Neural cell (in vitro differentiated cells): ENCODE results near the gene IL12RB1. TPM values are rescaled to one million over a fixed set of nuclear protein-coding genes. Genes with fewer than 3 reads are reported as not detected.

Source experiments
- H2AFZ ChIP-seq: fragments of 200-600, 300-800 bp; sonication (generic), shearing (Covaris generic); 2 replicates; pipeline ENCODE4 v1.6.0; 2014; ENCODE audit warnings: low read depth, mild to moderate bottlenecking, antibody characterized with exemption, low read length, moderate library complexity
- H3F3A ChIP-seq: fragments of 200-600 bp; shearing (Covaris generic); 2 replicates; pipeline ENCODE4 v1.6.1; 2016; ENCODE audit warnings: mild to moderate bottlenecking, moderate library complexity, mixed read lengths, antibody characterized with exemption, low read length; ENCODE audit not compliant: insufficient read depth, poor library complexity, severe bottlenecking
- H3K27ac ChIP-seq: fragments of 200-600, 300-800 bp; sonication (generic), shearing (Covaris generic); 2 replicates; pipeline ENCODE4 v1.5.1; 2014; ENCODE audit warnings: mild to moderate bottlenecking, low read length, moderate library complexity
- H3K27me3 ChIP-seq: fragments of 300-800, 200-600 bp; sonication (generic), shearing (Covaris generic); 2 replicates; pipeline ENCODE4 v1.6.0; 2014; ENCODE audit warnings: mild to moderate bottlenecking, low read depth, low read length, moderate library complexity; ENCODE audit not compliant: insufficient read depth
- H3K36me3 ChIP-seq: fragments of 300-800, 200-600 bp; sonication (generic), shearing (Covaris generic); 2 replicates; pipeline ENCODE4 v1.5.1; 2014; ENCODE audit warnings: mild to moderate bottlenecking, antibody characterized with exemption, low read length, moderate library complexity; ENCODE audit not compliant: insufficient read depth
- H3K4me2 ChIP-seq: fragments of 300-800, 200-600 bp; sonication (generic), shearing (Covaris generic); 2 replicates; pipeline ENCODE4 v1.6.0; 2014; ENCODE audit warnings: mild to moderate bottlenecking, low read length
- H3K4me3 ChIP-seq: fragments of 300-800, 200-600 bp; sonication (generic), shearing (Covaris generic); 2 replicates; pipeline ENCODE4 v1.5.1; 2014; ENCODE audit warnings: mild to moderate bottlenecking, low read length, moderate library complexity
- H3K79me2 ChIP-seq: fragments of 200-600 bp; shearing (Covaris generic); replicated peaks from 2 replicates; pipeline ENCODE4 v1.6.0; 2014; ENCODE audit warnings: mild to moderate bottlenecking, low read length, moderate library complexity; ENCODE audit not compliant: insufficient read depth
- H3K9ac ChIP-seq: fragments of 300-800, 200-600 bp; sonication (generic), shearing (Covaris generic); 2 replicates; pipeline ENCODE4 v1.6.1; 2016; ENCODE audit warnings: mild to moderate bottlenecking, low read length, mixed read lengths
- H3K9me2 ChIP-seq: fragments of 200-600 bp; shearing (Covaris generic); 2 replicates; pipeline ENCODE4 v1.6.1; 2016; ENCODE audit warnings: mild to moderate bottlenecking, low read length, mixed read lengths; ENCODE audit not compliant: insufficient read depth
- H3K9me3 ChIP-seq: fragments of 200-600, 300-800 bp; sonication (generic), shearing (Covaris generic); 2 replicates; pipeline ENCODE4 v1.6.1; 2016; ENCODE audit warnings: mild to moderate bottlenecking, mixed run types, low read length, moderate library complexity, mixed read lengths
- H4K20me1 ChIP-seq: fragments of 200-600 bp; shearing (Covaris generic); 2 replicates; pipeline ENCODE4 v1.6.1; 2016; ENCODE audit warnings: mild to moderate bottlenecking, mixed run types; ENCODE audit not compliant: insufficient read depth
- EP300 ChIP-seq: fragments of 450-650 bp; conservative IDR thresholded peaks from 2 replicates; pipeline ENCODE4 v1.6.1; 2014; ENCODE audit warnings: antibody characterized with exemption, mild to moderate bottlenecking, moderate library complexity; ENCODE audit not compliant: poor library complexity, severe bottlenecking
- EZH2 ChIP-seq: fragments of 200-600, 300-800 bp; shearing (Covaris generic), sonication (generic); IDR thresholded peaks from 2 replicates; pipeline ENCODE4 v1.6.1; 2014; ENCODE audit warnings: antibody characterized with exemption, low read length, borderline replicate concordance, mild to moderate bottlenecking; ENCODE audit not compliant: insufficient read depth, poor library complexity, severe bottlenecking
- MXI1 ChIP-seq: fragments of 450-650 bp; conservative IDR thresholded peaks from 2 replicates; pipeline ENCODE4 v1.6.1; 2014; ENCODE audit warnings: antibody characterized with exemption, mild to moderate bottlenecking; ENCODE audit not compliant: poor library complexity, severe bottlenecking
- POLR2AphosphoS5 ChIP-seq: IDR thresholded peaks from 2 replicates; pipeline ENCODE4 v1.6.1; 2012
- RAD21 ChIP-seq: fragments of 450-650 bp; conservative IDR thresholded peaks from 2 replicates; pipeline ENCODE4 v1.6.1; 2014; ENCODE audit warnings: antibody characterized with exemption, mild to moderate bottlenecking, moderate library complexity
- SMC3 ChIP-seq: fragments of 450-650 bp; conservative IDR thresholded peaks from 2 replicates; pipeline ENCODE4 v1.6.1; 2014; ENCODE audit warnings: antibody characterized with exemption, mild to moderate bottlenecking, moderate library complexity; ENCODE audit not compliant: poor library complexity
- TAF1 ChIP-seq: IDR thresholded peaks from 2 replicates; pipeline ENCODE4 v1.6.1; 2012; ENCODE audit warnings: low read depth
- polyA plus RNA-seq: library from polyadenylated mRNA; depleted of rRNA; stranded (reverse); fragments of >200 nt; gene quantifications from 2 replicates; pipeline ENCODE4 v1.2.3, GENCODE V29; 2014
- TF ChIP-seq, protein P1 (sequence below): fragments of 450-650 bp; IDR thresholded peaks from 2 replicates; pipeline ENCODE4 v1.5.1; 2014; ENCODE audit warnings: antibody characterized with exemption, mild to moderate bottlenecking, moderate library complexity; ENCODE audit not compliant: poor library complexity, severe bottlenecking
- TF ChIP-seq, protein P2 (sequence below): IDR thresholded peaks from 2 replicates; pipeline ENCODE4 v1.6.1; 2012; ENCODE audit warnings: borderline replicate concordance

Gene IL12RB1
- polyA plus RNA-seq, 1 donor from 2014 or later: not detected

DNA sequence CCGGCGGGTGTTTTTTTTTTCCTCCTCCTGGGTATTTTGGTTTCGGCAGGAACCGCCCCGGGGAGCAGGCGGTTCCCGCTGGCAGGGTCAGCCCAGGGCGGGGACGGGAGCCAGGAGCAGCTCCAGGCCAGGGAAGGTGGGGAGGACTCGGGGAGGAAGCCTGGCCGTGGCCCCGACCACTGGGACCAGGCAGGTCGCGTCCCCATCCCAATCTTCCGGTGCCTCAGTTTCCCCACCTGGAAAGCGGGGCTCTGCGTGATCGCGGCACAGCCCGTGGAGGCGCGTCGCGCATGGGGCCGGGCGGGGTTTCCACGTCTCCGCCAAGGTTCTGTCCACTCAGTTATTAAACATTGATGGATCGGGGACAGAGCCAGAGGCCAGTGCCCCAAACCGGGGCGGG lies 34.8 kb downstream of the IL12RB1 start:
- H3K79me2 ChIP-seq: no peaks in the 10 kb centered on the region
- no peaks in the 10 kb centered on the region for H3K36me3 ChIP-seq
- H3F3A ChIP-seq: no peaks in the 10 kb centered on the region
- no peak overlapping the region for H3K4me2 ChIP-seq
- no peaks in the 10 kb centered on the region for H3K27me3 ChIP-seq
- H3K4me3 ChIP-seq: no peak overlapping the region
- no peak overlapping the region for H3K27ac ChIP-seq
- no peak overlapping the region for H3K9ac ChIP-seq
- H2AFZ ChIP-seq: no peak overlapping the region
- no peaks in the 10 kb centered on the region for H3K9me3 ChIP-seq
- H4K20me1 ChIP-seq: no peaks in the 10 kb centered on the region
- TF ChIP-seq MXI1: no peak
- no peak for TF ChIP-seq EP300
- no peak for TF ChIP-seq POLR2AphosphoS5
- TF ChIP-seq, protein P1, sequence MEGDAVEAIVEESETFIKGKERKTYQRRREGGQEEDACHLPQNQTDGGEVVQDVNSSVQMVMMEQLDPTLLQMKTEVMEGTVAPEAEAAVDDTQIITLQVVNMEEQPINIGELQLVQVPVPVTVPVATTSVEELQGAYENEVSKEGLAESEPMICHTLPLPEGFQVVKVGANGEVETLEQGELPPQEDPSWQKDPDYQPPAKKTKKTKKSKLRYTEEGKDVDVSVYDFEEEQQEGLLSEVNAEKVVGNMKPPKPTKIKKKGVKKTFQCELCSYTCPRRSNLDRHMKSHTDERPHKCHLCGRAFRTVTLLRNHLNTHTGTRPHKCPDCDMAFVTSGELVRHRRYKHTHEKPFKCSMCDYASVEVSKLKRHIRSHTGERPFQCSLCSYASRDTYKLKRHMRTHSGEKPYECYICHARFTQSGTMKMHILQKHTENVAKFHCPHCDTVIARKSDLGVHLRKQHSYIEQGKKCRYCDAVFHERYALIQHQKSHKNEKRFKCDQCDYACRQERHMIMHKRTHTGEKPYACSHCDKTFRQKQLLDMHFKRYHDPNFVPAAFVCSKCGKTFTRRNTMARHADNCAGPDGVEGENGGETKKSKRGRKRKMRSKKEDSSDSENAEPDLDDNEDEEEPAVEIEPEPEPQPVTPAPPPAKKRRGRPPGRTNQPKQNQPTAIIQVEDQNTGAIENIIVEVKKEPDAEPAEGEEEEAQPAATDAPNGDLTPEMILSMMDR: no peak
- TF ChIP-seq, protein P2, sequence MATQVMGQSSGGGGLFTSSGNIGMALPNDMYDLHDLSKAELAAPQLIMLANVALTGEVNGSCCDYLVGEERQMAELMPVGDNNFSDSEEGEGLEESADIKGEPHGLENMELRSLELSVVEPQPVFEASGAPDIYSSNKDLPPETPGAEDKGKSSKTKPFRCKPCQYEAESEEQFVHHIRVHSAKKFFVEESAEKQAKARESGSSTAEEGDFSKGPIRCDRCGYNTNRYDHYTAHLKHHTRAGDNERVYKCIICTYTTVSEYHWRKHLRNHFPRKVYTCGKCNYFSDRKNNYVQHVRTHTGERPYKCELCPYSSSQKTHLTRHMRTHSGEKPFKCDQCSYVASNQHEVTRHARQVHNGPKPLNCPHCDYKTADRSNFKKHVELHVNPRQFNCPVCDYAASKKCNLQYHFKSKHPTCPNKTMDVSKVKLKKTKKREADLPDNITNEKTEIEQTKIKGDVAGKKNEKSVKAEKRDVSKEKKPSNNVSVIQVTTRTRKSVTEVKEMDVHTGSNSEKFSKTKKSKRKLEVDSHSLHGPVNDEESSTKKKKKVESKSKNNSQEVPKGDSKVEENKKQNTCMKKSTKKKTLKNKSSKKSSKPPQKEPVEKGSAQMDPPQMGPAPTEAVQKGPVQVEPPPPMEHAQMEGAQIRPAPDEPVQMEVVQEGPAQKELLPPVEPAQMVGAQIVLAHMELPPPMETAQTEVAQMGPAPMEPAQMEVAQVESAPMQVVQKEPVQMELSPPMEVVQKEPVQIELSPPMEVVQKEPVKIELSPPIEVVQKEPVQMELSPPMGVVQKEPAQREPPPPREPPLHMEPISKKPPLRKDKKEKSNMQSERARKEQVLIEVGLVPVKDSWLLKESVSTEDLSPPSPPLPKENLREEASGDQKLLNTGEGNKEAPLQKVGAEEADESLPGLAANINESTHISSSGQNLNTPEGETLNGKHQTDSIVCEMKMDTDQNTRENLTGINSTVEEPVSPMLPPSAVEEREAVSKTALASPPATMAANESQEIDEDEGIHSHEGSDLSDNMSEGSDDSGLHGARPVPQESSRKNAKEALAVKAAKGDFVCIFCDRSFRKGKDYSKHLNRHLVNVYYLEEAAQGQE: no peak
- no peak for TF ChIP-seq TAF1
- no peak for TF ChIP-seq RAD21
- TF ChIP-seq EZH2: no peak
- TF ChIP-seq SMC3: no peak
- no peaks in the 10 kb centered on the region for H3K9me2 ChIP-seq

DNA sequence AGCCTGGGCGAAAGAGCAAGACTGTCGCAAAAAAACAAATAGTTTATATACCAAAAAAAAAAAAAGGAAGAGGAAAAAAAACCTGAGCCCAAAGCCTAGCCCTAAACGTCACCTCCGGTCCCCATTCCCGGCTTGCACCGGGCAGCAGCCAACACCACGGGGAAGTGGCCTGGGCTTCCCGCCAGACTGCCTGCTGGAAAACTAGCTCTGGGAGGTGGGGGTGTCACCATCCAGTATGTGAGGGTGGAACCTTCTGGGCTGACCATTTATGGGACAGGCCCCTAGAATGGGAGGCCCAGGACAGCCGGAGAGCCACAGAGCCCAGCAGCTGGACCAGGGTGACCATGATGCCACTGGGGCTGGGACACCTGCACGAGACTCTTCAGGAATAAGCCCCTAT lies 37.3 kb downstream of the IL12RB1 start:
- H3K27me3 ChIP-seq: no peaks in the 10 kb centered on the region

More for the DNA sequence above, 37.3 kb downstream of the IL12RB1 start:
- Histone ChIP-seq H3K4me2 (no peak overlapping the region), H3K9ac (no peak overlapping the region), H3F3A (no peaks in the 10 kb centered on the region), H3K27ac (no peak overlapping the region), H4K20me1 (no peaks in the 10 kb centered on the region), H3K9me2 (no peaks in the 10 kb centered on the region), H3K4me3 (no peak overlapping the region), H3K36me3 (no peaks in the 10 kb centered on the region), H2AFZ (no peak overlapping the region), H3K9me3 (no peaks in the 10 kb centered on the region), H3K79me2 (no peaks in the 10 kb centered on the region)
- no peak for TF ChIP-seq SMC3
- no peak for TF ChIP-seq TAF1
- TF ChIP-seq, protein P1: no peak
- TF ChIP-seq, protein P2: no peak
- no peak for TF ChIP-seq EZH2
- TF ChIP-seq POLR2AphosphoS5: no peak
- TF ChIP-seq RAD21: no peak
- no peak for TF ChIP-seq EP300
- no peak for TF ChIP-seq MXI1
